GM12873 (cell line): Measurements from ENCODE around the gene PGBD5.

Experiments
- CTCF ChIP-seq: IDR thresholded peaks from 2 replicates; pipeline ENCODE4 v1.5.1; 2012; ENCODE audit warnings: low read depth, mild to moderate bottlenecking, moderate library complexity, low read length, control low read depth; ENCODE audit not compliant: insufficient read depth; ENCODE audit errors: missing control alignments

Gene PGBD5

GRCh38 chr1:230361941-230362340 is 64.2 kb downstream of the PGBD5 start:
- no peak for TF ChIP-seq CTCF

DNA sequence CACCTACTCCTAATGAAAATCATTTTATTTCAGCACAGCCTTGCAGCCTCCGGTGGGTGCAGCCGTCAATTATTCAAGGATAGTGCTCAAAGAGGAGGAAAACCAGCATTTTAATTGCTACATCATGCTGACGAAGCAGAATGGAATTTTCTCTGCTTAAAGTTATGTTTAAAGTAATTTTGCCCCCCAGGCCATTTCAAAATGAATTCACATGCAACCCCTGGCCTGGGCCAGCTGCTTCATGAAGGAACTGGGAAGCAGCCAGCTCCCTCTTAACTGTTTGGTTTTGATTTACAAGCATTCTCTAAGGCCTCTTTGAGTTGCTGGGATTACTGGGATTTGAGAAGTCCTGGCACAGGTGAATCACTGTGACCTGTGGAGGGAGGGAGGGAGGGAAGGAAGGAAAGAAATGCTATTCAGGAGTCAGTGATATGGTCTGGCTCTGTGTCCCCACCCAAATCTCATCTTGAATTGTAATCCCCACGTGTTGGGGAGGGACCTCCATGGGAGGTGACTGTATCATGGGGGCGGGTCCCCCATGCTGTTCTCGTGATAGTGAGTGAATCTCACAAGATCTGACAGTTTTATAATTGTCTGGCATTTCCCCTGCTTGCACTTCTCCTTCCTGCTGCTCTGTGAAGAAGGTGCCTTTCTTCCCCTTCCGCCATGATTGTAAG is 66.0 kb downstream of the PGBD5 start:
- no peak for TF ChIP-seq CTCF

- no peak for TF ChIP-seq CTCF
These were observed 69.0 kb downstream of the PGBD5 start for GRCh38 chr1:230356869-230357794.

GRCh38 chr1:230356190-230356589 is 69.9 kb downstream of the PGBD5 start:
- no peak for TF ChIP-seq CTCF

- TF ChIP-seq CTCF: no peak
These were observed 70.5 kb downstream of the PGBD5 start for GRCh38 chr1:230355594-230355993.

DNA sequence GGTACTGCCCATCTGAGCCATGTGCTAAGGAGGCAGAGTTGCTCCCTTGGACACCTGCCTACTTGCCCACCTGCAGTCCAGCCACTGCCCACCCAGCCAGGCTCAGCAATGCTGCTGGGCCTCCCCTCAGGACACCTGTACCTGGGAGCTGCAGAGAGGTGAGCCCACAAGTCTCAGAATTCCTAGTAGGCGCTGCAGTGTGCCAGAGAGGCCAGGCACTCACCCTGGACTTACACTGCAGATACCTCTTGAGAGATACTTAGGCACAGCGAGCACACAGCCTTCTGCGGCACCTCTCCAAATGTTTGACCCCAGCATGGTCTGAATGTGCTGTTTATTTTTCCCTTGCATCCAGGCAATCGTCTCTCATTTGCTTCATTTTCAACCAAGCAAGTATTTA is 71.0 kb downstream of the PGBD5 start:
- no peak for TF ChIP-seq CTCF

DNA sequence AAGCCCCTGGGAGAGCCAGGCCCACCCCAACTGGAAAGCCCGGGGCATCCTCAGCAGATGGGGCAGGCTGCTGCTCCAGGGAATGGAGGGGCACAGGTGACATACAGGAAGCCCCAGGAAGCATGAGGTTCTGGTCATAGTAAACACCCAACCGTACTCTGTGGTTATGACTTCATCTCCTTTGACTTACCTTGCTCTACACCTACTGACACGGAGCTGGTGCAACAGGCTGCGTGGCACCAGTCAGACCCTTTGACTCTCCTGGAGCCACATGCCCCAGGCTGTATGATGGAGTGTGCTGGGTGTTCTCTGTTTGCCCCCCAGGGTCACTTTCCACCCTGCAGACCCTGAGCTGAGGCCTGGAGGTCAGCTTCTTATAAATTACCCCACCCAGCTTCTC is 72.1 kb downstream of the PGBD5 start:
- TF ChIP-seq CTCF: no peak
